GM12874 (cell line): ENCODE measurements around the gene RNF43.

Experiments
- CTCF ChIP-seq: IDR thresholded peaks from 2 replicates; pipeline ENCODE4 v1.5.1; 2011; ENCODE audit warnings: low read depth, mild to moderate bottlenecking, control low read depth, low read length, moderate library complexity; ENCODE audit not compliant: insufficient read depth

The RNF43 gene

GRCh38 chr17:58432806-58433573 is 15.7 kb upstream of the RNF43 start:
- TF ChIP-seq CTCF: no peak

GRCh38 chr17:58427807-58428206 is 10.5 kb upstream of the RNF43 start:
- TF ChIP-seq CTCF: no peak

GRCh38 chr17:58421711-58422110 is 4.4 kb upstream of the RNF43 start:
- no peak for TF ChIP-seq CTCF

GRCh38 chr17:58420827-58421226 is 3.5 kb upstream of the RNF43 start:
- TF ChIP-seq CTCF: no peak

GRCh38 chr17:58416937-58417299 is 416 bp downstream of the RNF43 start:
- TF ChIP-seq CTCF: no peak

GRCh38 chr17:58416396-58416795 is 938 bp downstream of the RNF43 start:
- no peak for TF ChIP-seq CTCF

- no peak for TF ChIP-seq CTCF
These were observed 1.8 kb downstream of the RNF43 start for GRCh38 chr17:58415371-58416055.
